Stimulated activated CD8-positive, alpha-beta memory T cell treated with anti-CD3 and anti-CD28 coated beads, Interleukin-4, amount 100 ng/mL, for 24 hours (primary cell): ENCODE results near the gene WDR49.

ENCODE experiments used
- DNase-seq: peaks from one replicate; pipeline ENCODE4 v3.0.0-alpha.2; 2020; ENCODE audit warnings: low read depth

Gene WDR49

DNA sequence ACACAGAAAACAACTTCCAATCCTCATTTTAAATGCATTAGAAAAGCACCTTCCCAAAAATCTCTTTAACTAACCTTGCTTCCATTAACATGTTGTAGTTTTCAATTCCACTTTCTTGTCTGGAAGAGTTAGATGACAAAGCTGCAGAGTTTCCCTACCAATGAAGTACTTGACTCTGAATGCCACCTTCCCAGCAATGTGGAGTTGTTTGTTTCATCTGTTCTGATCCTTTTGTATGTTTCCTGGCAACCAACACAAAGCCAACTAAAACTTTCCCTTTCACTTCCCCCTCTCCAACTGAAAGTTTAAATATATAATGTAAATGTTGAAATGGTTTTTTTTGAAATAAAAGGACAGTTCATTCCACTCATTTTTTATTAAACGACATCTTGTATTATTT lies at the start of gene WDR49:
Gene WDR49 (minus strand): TSS at position 183 of the 400 bp plus-strand sequence. CDS start 517 bp downstream, outside the sequence.
- no peak for DNase-seq

DNA sequence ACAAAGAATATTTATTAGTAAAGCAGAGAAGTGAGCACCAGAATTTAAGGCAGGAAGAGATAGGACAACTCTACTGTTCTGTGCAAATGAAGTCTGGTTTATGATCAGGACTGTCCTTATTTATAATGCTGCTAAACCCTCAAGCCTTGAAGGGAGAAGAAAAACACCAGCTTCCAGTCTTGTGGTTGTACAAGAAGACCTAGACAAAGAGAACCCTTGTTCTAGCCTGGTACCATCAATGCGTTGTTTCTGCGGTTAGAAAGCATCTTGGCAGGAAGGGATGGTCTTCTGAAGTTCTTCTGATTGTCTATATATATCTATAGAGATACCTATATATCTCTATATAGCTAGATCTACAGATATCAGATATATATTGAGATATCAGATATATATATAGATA lies 47.2 kb upstream of the WDR49 start:
- DNase-seq: no peak

DNA sequence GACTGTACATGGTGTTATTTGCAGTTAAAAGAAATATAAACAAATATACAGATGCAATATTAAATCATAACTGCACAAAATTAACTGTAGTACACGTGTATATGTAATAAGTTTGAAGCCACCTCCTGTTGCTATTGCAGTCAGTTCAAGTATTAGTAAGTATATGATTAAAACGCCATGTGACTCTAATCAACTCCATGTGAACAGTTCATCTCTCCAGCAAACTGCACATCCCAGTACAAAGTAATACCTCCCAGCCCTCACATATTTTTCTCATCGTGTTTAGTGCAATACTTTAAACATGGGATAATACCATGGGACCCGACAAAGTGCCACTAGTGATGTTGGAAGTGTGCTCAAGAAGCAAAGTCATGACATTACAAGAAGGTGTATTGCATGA lies 46.3 kb upstream of the WDR49 start:
- DNase-seq: no peak

DNA sequence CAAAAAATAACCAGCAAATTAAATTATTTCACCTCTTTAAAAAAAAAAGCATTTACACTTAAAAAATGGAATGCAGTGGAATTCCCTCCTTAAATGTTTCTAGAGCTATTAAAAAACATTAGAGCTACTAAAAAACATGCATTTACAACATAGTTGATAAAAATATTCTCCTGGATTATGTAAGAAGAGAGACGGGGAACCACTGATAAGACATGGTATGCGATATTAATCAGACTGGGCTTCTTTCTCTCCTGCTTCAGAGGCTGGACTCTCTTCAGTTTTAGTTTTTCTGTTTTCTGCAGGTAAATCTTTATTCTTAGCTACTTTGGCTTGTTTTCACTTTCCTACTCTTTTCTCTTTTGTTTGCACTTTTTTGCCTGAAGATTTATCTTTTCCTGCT lies 40.4 kb upstream of the WDR49 start:
- no peak for DNase-seq

DNA sequence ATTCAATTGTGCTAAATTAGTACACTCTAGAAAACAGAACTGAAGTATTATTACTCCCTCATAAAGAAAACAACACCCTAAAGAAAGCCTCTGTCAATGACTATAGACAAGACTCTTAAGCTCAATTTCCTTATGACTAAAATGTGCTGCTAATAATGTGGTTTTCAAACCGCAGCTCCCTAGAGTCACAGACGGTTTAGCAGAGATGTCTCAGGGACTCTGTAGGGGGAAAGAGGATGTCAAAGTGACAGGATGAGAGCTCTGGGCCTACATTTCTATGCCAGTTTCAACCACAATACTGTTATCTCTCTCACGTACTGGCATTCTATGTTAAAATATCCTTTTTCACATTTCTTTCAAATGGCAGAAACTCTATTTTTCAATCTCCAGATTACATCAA lies 37.6 kb upstream of the WDR49 start:
- no peak for DNase-seq

DNA sequence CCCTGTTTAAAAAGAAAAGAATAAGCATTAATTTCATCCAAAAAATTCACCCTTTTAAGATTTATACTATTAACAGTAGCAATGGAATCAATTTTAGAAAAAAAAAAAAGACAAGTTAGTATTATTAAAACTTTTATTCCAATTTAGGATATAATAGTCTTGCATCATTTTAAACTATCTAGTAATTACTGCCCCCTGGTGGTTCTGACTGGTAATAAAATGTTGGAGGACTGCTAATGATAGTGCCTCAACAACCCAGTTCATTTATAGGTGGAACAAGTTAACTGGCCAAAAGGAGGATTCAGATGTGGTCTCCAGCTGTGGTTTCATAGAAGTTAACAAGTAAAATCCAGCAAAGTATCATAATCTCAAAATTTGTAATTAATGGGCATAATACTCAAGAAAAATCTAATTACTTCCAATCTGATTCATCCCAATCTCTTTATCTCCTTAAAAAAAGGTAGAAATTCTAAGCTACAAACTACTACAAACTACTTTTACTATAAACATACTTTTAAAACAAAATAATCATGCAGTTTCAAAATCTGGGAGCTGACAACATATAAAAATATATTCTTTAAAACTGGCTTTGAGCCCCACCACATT lies 30.7 kb upstream of the WDR49 start:
- no peak for DNase-seq

DNA sequence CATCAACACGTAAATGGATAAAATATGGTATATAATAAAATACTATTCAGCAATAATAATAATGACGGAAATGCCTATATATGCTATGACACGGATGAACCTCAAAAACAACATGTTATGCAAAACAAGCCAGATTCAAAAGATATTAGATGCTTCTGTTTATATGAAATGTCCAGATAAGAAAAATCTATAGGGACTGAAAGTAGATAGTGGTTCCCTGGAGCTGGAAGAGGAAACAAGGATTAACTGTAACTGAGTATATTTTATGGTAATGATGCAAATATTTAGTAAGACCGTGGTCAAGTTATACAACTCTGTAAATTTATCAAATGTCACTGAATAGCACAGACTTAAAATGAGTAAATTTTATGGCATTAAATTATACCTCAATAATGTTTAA lies 25.8 kb upstream of the WDR49 start:
- no peak for DNase-seq

DNA sequence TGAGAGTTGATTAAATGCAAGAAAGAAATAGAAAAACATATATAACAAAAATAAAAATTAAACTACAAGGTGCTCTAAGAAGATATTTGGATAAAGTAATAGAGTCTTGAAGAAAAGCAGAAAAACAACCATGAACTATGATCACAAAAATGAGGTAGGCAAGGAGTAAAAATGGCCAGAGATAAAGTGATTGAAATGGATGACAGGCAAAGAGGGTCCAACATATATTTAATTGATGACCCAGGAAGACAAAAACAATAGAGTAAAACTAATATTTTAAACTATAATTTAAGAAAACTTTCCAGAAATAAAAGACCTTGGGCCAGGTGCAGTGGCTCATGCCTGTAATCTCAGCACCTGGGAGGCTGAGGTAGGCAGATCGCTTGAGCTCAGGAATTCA lies 22.1 kb upstream of the WDR49 start:
- no peak for DNase-seq

DNA sequence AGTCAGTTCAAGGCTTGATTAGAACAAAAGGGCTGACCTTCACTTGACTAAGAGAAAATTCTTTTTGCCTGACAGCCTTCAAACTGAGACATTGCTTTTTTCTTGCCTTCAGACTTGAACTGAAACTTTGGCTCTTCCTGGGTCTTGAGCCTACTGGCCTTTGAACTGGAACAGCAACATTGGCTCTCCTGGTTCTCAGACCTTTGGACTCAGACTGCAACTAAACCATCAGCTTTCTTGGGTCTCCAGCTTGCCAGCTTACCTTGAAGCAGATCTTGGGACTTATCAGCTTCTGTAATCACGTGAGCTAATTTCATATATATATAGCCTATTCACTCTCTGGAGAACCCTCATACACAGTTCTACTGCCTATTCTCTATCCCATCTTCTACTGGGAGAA lies 19.5 kb upstream of the WDR49 start:
- no peak for DNase-seq

DNA sequence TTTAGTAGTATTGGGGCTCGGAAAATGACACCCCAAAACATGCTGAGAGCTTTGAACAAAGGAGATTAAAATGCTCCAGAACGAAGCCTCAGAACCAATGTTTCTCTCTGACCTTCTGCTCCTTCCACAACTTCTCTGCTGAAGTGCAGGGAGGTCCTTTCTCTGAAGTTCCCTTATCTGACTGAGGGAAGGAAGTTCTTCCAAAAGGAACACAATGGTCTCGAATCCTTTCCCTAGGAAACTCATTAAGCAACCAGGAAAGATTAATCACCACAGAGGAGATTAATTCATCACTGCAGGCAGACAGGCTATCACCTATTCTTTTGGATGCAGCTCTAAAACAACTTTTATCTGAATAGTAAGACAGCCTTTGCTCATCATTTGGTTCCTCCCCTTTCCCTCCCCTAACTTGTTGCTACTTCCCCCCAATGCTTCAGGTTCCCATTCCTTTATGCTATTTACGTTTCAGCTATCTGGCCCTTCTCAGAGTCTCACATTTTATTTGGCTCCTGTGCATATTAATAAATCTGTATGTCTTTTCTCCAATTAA lies 18.2 kb upstream of the WDR49 start:
- DNase-seq: no peak

DNA sequence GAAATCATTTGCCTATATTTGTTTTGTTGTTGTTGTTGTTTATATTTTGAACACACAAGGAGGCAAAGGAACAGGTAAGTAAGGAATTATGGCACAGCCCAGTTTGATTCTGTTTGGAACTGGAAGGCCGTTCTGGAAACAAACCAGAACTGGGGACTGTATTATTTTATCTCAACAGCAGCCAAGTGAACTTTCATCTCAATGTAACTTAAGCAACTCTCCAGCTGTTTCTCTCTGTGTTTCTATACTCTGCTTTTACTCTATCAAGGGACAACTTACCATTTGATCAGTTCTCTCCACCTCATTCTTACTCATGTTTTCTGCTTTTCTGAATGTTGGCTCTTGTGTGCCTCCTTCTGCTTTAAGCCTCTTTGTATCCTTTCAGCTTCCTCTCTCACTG lies 16.0 kb upstream of the WDR49 start:
- no peak for DNase-seq

DNA sequence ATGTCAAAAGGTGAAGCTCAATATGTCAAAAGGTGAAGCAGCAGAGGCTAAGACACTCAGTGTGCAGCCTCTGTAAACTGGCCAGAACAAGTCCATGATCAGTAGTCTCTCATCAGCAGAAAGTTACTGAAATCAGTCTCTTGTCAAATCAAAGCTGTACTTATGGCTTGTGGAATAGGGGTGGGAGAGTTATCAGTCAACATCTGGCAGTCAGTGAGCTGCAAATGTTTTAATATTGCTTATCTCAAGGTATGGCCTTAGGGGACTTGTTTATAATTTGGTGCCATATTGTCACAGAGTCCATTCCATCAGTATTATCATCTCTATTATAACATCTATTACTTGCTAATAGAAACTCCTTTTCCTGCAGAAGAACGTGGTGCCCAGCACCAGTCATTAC lies 14.9 kb upstream of the WDR49 start:
- DNase-seq: no peak

DNA sequence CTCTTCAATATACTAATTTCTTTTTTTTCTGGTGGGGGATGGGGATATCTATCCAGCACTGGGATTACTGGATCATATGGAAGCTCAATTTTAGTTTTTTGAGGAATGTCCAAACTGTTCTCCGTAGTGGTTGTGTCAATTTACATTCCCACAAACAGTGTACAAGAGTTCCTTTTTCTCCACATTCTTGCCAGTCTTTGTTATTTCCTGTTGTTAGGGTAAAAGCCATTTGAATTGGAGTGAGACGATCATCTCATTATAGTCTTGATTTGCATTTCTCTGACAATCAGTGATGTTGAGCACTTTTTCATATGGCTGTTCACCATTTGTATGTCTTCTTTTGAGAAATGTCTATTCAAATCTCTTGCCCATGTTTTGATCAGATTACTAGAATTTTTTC lies 12.8 kb upstream of the WDR49 start:
- no peak for DNase-seq

DNA sequence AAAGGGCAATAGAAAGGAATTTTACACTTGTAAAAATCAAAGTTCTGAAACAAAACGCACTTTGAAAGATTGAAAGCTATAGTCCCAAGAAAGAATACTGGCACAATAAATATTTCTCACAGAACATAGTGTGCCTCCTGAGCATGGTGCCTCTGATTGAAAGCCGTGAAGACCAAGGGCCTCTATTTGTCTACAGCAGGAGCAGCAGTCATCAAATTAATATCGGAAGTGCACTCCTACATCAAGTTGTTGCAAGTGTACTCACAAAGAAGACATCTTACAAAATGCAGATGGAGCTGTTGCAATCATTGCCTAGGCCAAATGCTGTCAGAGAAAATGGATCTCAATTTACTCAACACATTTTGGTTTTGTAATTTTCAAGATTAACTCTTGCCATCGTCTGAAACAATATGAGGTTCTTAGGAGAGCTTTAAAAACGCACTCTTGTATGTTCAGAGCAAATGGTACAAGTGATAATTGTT lies 9.2 kb upstream of the WDR49 start:
- DNase-seq: no peak

DNA sequence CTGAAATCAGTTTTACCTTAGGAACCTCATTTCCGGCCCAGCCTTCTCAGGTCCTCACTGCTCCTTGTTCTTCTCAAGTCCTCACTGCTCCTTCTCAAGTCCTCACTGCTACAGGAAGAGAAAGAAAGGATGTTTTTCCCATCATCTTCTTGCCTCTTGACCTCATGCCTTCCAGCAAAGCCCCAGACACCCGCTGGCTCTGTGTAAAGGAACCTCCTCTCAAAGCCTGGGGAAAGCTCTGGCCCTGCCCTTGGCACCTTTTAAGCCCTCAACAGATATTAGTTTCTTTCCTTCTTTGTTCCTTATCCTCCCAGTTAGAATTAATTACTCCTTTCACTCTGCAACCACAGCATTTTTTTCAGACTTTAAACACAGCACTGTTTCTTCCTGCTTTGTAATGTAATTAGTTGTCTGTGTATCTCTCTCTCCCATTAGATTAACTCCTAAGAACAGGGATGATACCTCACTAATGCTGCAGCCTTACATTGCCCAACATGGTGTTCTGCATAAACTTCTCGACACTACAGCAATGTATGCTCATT lies 4.0 kb upstream of the WDR49 start:
- no peak for DNase-seq

DNA sequence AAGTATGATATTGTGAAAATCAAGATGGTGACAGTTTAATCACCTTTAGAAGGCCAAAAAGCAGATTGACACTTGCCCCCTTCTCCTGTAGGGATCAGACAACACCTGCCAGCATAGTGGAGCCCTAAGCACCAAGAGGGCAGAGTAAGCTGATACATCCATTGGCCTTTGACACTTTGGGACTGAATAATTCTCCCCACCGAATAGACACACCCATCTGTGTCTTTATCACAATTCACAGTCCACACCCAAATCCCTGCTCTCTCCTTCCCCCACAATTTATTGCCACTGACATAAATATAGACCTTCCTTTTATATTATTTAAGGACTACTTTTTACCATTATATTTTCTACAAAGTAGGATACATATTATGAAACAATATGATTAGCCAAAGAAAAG lies 3.1 kb upstream of the WDR49 start:
- DNase-seq: no peak

DNA sequence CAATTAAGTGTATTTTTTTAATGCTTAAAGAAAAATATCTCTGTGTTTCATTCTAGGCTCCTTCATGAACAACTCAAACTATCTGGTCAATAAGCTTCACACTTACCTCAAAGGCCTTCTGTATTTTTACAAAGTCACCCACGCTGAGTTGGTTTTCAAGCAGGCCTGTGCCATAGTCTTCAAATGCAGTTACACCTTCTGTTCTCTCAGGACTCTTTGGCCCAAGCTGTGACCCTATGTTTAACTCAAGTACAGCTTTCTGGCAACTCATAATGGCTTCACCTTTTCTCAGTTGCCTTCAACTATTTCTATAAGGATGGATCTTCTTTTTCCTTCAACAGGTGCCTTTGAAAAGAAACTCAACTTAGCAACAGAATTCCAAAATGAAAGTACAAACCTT lies 587 bp downstream of the WDR49 start:
- DNase-seq: no peak

DNA sequence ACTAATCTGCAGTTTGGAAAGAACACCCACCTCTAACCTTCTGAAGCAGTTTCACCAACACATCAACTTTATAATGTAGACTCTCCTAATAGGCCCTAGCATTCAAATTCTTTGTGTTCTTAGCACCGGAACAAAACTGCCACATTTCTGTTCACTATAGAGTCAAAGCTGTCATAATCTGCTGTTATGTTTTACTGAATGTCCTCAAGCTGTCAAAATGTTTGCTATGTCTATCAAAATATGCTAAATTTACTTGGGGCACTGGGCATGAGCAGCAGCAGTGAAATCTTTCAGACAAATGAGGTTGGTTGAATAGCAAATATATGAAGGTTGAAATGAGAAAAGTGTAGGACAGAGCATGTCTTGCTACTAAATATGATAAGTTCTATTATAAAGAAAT lies 1.9 kb downstream of the WDR49 start:
- no peak for DNase-seq

DNA sequence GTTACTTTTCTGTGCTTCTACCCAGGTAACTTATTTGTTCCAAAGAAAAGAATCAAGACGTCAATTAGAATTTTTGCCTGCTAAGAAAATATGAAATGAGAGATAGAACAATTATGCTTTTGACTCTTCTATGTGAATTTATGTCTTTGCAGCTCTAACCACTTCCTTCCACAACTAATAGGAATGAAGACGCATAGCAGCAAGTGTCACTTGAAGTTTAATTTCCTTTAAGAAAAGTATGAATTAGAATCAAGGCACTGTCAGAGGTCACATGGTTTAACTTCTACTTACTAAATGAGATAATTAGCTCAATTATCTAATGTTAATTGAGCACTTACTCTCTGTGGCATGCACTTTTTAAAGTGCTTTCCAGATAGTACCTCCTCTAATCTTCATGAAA lies 3.3 kb downstream of the WDR49 start:
- DNase-seq: no peak

DNA sequence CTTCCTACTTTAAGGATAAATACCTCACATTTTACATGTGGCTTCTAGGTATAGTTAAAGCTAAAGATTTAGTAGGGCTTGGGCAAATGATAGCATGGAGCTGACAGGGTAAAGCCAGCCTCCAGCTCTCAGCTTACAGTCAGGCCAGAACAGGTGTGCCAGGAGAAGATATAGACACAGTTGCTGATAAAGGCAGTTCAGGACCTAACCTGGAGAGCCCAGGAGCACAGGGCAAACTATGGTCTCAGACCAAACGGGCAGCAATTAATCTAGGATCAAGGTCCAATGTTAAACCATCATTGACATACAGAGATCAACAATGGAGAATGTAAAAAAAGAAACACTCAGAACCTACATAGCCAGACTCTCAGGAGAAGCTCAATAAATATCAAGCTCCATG lies 4.0 kb downstream of the WDR49 start:
- no peak for DNase-seq

DNA sequence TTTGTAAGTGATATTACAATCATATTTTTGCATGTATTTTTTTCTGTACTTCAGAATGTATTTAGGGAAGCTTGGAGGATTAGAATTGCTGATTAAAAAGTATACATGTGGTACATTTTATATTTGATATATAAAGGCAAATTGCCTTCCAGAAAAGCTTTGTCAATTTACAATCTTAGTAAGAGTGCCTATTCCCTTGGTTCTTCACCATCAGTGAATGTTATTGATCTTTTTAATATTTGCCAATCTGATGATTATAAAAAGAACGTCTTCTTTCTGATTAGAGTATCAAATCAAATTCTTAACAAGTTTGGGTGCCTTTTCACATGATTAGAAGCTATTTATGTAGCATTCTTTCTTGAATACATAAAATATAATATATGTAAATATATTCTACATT lies 9.1 kb downstream of the WDR49 start:
- no peak for DNase-seq

DNA sequence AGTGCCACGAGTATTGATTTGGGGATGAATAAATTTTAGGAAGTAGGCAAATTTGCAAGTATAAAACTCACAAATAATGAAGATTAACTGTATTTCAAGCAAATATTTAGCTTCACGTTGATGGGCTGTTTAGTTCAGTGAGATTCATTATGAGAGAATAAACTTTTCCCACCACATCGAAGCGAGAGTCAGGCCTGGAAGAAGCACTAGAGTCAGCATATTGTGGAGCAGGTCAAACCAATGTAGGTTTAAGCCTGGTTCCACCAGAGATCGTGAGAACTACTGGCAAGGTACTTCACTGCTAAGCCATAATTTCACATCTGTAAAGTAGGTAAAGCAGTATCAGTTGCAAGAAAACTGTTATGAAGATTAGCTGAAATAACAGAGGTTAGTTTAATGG lies 22.3 kb downstream of the WDR49 start:
- no peak for DNase-seq

DNA sequence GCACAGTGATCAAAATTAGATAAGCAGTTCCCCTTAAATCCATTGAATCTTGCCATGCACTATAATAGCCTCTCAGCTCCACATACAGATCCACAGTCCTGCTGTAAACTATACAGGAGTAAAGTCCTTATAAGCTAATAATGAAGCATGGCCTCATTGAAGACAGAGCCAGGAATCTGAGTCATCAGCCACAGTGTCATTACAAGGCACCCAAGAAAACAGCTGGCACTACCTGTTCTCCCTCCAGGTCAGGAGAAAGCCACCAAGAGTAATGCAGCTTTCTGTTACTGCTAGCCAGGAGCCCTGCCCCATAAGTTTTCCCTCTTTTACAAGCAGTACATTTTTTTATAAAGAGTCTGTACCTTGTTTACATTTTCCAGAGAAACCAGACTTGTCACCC lies 27.3 kb downstream of the WDR49 start:
- no peak for DNase-seq

DNA sequence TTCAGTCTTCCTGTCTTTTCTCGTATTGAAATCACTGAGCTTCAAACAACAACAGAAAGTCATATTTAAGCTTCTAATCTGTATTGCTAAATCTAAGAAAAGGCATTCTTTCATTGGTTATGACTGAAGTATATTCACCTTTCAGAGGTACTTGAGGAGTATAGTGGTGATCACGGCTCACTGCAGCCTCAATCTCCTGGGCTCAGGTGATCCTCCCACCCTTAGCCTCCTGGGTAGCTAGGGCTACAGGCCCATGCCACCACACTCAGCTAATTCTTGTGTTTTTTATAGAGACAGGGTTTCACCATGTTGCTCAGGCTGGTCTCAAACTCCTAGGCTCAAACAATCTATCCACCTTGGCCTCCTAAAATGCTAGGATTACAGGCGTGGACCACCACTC lies 38.7 kb downstream of the WDR49 start:
- DNase-seq: no peak
